H9 (cell line): ENCODE data around the gene COA8. TPM values are rescaled to one million over a fixed set of nuclear protein-coding genes. Genes with fewer than 3 reads are reported as not detected.

ENCODE experiments used
- DNase-seq: peaks from one replicate; pipeline ENCODE4 v3.0.0-alpha.2; 2017
- H2AFZ ChIP-seq: one replicate; pipeline ENCODE4 v1.6.1; 2013; ENCODE audit warnings: mild to moderate bottlenecking, low read length, control low read depth, moderate library complexity
- H2AK5ac ChIP-seq: 2 replicates; pipeline ENCODE4 v1.6.1; 2013; ENCODE audit warnings: low read length, control low read depth, mixed read lengths; ENCODE audit not compliant: insufficient read length
- H2BK120ac ChIP-seq: one replicate; pipeline ENCODE4 v1.6.1; 2013; ENCODE audit warnings: low read depth, mild to moderate bottlenecking, low read length, control low read depth, inconsistent platforms; ENCODE audit not compliant: poor library complexity, severe bottlenecking
- H2BK12ac ChIP-seq: 2 replicates; pipeline ENCODE4 v1.6.1; 2013; ENCODE audit warnings: low read length, control low read depth, mixed read lengths, low read depth; ENCODE audit not compliant: insufficient read length
- H2BK15ac ChIP-seq: 2 replicates; pipeline ENCODE4 v1.6.1; 2013; ENCODE audit warnings: low read depth, low read length, control low read depth
- H2BK20ac ChIP-seq: one replicate; pipeline ENCODE4 v1.6.1; 2013; ENCODE audit warnings: low read depth, mild to moderate bottlenecking, low read length, control low read depth, inconsistent platforms; ENCODE audit not compliant: poor library complexity, severe bottlenecking
- H2BK5ac ChIP-seq: 2 replicates; pipeline ENCODE4 v1.6.1; 2013; ENCODE audit warnings: low read length, control low read depth, mixed read lengths; ENCODE audit not compliant: insufficient read length
- H3K14ac ChIP-seq: 2 replicates; pipeline ENCODE4 v1.6.1; 2013; ENCODE audit warnings: low read length, control low read depth; ENCODE audit not compliant: insufficient read depth
- H3K18ac ChIP-seq: 2 replicates; pipeline ENCODE4 v1.6.1; 2013; ENCODE audit warnings: low read depth, mild to moderate bottlenecking, mixed read lengths, low read length, control low read depth; ENCODE audit not compliant: insufficient read length
- H3K23ac ChIP-seq: 2 replicates; pipeline ENCODE4 v1.6.1; 2013; ENCODE audit warnings: low read length, control low read depth, mixed read lengths, low read depth; ENCODE audit not compliant: insufficient read length
- H3K23me2 ChIP-seq: 2 replicates; pipeline ENCODE4 v1.6.1; 2013; ENCODE audit warnings: low read depth, mild to moderate bottlenecking, mixed read lengths, low read length, control low read depth; ENCODE audit not compliant: insufficient read length, poor library complexity, severe bottlenecking
- H3K27ac ChIP-seq: 2 replicates; pipeline ENCODE4 v1.5.1; 2013; ENCODE audit warnings: low read length, control low read depth, mixed read lengths, low read depth; ENCODE audit not compliant: insufficient read length
- H3K27me3 ChIP-seq: 2 replicates; pipeline ENCODE4 v1.6.1; 2013; ENCODE audit warnings: low read length, control low read depth, inconsistent platforms; ENCODE audit not compliant: insufficient read depth
- H3K4ac ChIP-seq: 2 replicates; pipeline ENCODE4 v1.6.1; 2013; ENCODE audit warnings: low read depth, mild to moderate bottlenecking, control low read depth, inconsistent platforms, low read length, moderate library complexity
- H3K4me1 ChIP-seq: 2 replicates; pipeline ENCODE4 v1.6.1; 2013; ENCODE audit warnings: low read length, control low read depth, inconsistent platforms; ENCODE audit not compliant: insufficient read depth
- H3K4me2 ChIP-seq: 2 replicates; pipeline ENCODE4 v1.6.1; 2013; ENCODE audit warnings: low read length, control low read depth, mixed read lengths; ENCODE audit not compliant: insufficient read length, insufficient read depth
- H3K56ac ChIP-seq: 2 replicates; pipeline ENCODE4 v1.6.1; 2013; ENCODE audit warnings: low read depth, mild to moderate bottlenecking, mixed read lengths, low read length, control low read depth; ENCODE audit not compliant: insufficient read length
- H3K79me1 ChIP-seq: 2 replicates; pipeline ENCODE4 v1.6.1; 2013; ENCODE audit warnings: low read depth, mild to moderate bottlenecking, moderate library complexity, low read length, control low read depth, inconsistent platforms; ENCODE audit not compliant: insufficient read depth, poor library complexity, severe bottlenecking
- H3K79me2 ChIP-seq: 2 replicates; pipeline ENCODE4 v1.6.1; 2013; ENCODE audit warnings: low read length, control low read depth, inconsistent platforms; ENCODE audit not compliant: insufficient read depth
- H3K9ac ChIP-seq: 2 replicates; pipeline ENCODE4 v1.6.1; 2013; ENCODE audit warnings: low read length, control low read depth, mixed read lengths; ENCODE audit not compliant: insufficient read length; ENCODE audit errors: extremely low read depth
- H3K9me3 ChIP-seq: one replicate; pipeline ENCODE4 v1.6.1; 2013; ENCODE audit warnings: low read depth, low read length, inconsistent platforms; ENCODE audit not compliant: control insufficient read depth
- H3T11ph ChIP-seq: one replicate; pipeline ENCODE4 v1.6.1; 2013; ENCODE audit warnings: mild to moderate bottlenecking, low read length, control low read depth, inconsistent platforms
- H4K20me1 ChIP-seq: one replicate; pipeline ENCODE4 v1.6.1; 2013; ENCODE audit not compliant: control insufficient read depth, insufficient read length, insufficient read depth
- H4K5ac ChIP-seq: 2 replicates; pipeline ENCODE4 v1.6.1; 2013; ENCODE audit warnings: low read depth, mild to moderate bottlenecking, mixed read lengths, low read length, control low read depth; ENCODE audit not compliant: insufficient read length
- H4K8ac ChIP-seq: replicated peaks from 2 replicates; pipeline ENCODE4 v1.6.1; 2013; ENCODE audit warnings: low read length, control low read depth, mixed read lengths, low read depth; ENCODE audit not compliant: insufficient read length
- H4K91ac ChIP-seq: 2 replicates; pipeline ENCODE4 v1.6.1; 2013; ENCODE audit warnings: low read depth, mild to moderate bottlenecking, moderate library complexity, mixed read lengths, low read length, control low read depth; ENCODE audit not compliant: insufficient read length
- H3K27ac Mint-ChIP-seq, 3 experiments: 2 replicates in 2 of 3; 3 replicates in 1 of 3; pipeline ENCODE4 v1.8.0; 2020 to 2021; ENCODE audit warnings: mixed read lengths in 3 of 3, mild to moderate bottlenecking in 1 of 3, moderate library complexity in 1 of 3
- H3K27me3 Mint-ChIP-seq: 2 replicates; pipeline ENCODE4 v1.8.0; 2021; ENCODE audit warnings: low read depth, mild to moderate bottlenecking, moderate library complexity, mixed read lengths
- H3K36me3 Mint-ChIP-seq, 3 experiments: 2 replicates in 2 of 3; 3 replicates in 1 of 3; pipeline ENCODE4 v1.8.0; 2020 to 2021; ENCODE audit warnings: low read depth in 3 of 3, mixed read lengths in 3 of 3; ENCODE audit not compliant: insufficient read depth in 1 of 3
- H3K4me1 Mint-ChIP-seq, 2 experiments: 2 replicates each; pipeline ENCODE4 v1.8.0; 2020; ENCODE audit warnings: mixed read lengths in 2 of 2
- H3K4me3 Mint-ChIP-seq, 2 experiments: 2 replicates in 1 of 2; 3 replicates in 1 of 2; pipeline ENCODE4 v1.8.0; 2020 to 2021; ENCODE audit warnings: mild to moderate bottlenecking in 2 of 2, mixed read lengths in 2 of 2, moderate library complexity in 1 of 2
- H3K9me3 Mint-ChIP-seq, 2 experiments: 2 replicates in 1 of 2; 3 replicates in 1 of 2; pipeline ENCODE4 v1.8.0; 2020; ENCODE audit warnings: mild to moderate bottlenecking in 2 of 2, mixed read lengths in 2 of 2, moderate library complexity in 1 of 2
- WGBS: extraction: QIAGEN DNeasy Blood & Tissue Kit; methylation state at CpG from one replicate; pipeline ENCODE4 v1.1.7; 2013; ENCODE audit warnings: missing lambda C conversion rate, low lambda C conversion rate, mixed read lengths; ENCODE audit not compliant: insufficient read length; ENCODE audit errors: extremely low coverage; 5-methylcytosine and 5-hydroxymethylcytosine counted together
- total RNA-seq: library from RNA; stranded (reverse); gene quantifications from 2 replicates; pipeline ENCODE4 v1.2.1, GENCODE V29; 2021
- TF ChIP-seq, protein P1 (sequence below): fragments of 200-600 bp; sonication (generic); conservative IDR thresholded peaks from 3 replicates; pipeline ENCODE4 v1.8.0; 2021; ENCODE audit warnings: antibody characterized with exemption, mild to moderate bottlenecking

The COA8 gene
- total RNA-seq, 1 experiment from 2014 or later: 45.5 TPM

DNA sequence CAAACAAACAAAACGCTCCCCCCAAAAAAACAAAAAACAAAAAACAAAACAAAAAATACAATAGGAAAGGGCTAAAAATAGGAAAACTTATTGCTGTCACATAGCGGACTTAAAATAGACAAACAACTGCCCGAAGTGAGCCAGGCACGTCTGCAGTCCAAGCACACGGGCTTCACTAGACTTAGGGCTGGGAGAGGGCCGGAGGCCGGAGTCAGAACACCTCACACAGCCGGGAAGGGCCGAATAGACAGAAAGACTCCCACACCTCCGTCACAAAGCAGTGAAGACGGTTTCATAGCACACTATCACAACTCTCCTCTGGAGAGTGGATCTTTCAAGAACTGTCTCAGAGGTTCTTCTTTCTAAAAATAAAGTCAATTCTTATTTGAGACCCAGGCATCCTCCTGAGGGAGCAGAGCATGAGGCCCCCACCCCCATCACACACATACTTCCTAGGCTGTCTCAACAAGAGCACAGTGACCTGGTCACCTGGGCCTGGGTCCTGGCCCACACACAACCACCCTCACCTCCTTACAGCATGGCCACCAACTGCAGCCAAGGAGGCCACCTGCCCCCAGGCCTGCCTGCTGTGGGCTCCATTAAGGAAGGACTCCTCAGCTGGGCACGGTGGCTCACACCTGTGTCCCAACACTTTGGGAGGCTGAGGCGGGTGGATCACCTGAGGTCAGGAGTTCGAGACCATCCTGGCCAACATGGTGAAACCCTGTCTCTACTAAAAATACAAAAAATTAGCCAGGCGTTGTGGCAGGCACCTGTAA is 7.0 kb upstream of the COA8 start:
- no peak overlapping the region for H4K91ac ChIP-seq
- H3K14ac ChIP-seq: no peak overlapping the region
- no peak overlapping the region for H3K27ac ChIP-seq
- no peak overlapping the region for H2AFZ ChIP-seq
- Mint-ChIP-seq H3K36me3 (peaks cover 14 to 29% (median 20%) of the 10 kb centered on the region in 3 experiments; a peak in 6 of 7 replicates), H3K4me3 (peak overlapping the region in 1 of 2 experiments; percentile 15; a peak in 1 of 5 replicates), H3K9me3 (no peaks in the 10 kb centered on the region), H3K27ac (peak overlapping the region in 1 of 3 experiments; percentile 66; a peak in 1 of 7 replicates), H3K4me1 (peaks cover 6 to 14% of the 10 kb centered on the region in 2 experiments), H3K27me3 (no peaks in the 10 kb centered on the region)
- no peaks in the 10 kb centered on the region for H3K4me1 ChIP-seq
- H4K5ac ChIP-seq: no peak overlapping the region
- no peak overlapping the region for H2BK12ac ChIP-seq
- TF ChIP-seq, protein P1, sequence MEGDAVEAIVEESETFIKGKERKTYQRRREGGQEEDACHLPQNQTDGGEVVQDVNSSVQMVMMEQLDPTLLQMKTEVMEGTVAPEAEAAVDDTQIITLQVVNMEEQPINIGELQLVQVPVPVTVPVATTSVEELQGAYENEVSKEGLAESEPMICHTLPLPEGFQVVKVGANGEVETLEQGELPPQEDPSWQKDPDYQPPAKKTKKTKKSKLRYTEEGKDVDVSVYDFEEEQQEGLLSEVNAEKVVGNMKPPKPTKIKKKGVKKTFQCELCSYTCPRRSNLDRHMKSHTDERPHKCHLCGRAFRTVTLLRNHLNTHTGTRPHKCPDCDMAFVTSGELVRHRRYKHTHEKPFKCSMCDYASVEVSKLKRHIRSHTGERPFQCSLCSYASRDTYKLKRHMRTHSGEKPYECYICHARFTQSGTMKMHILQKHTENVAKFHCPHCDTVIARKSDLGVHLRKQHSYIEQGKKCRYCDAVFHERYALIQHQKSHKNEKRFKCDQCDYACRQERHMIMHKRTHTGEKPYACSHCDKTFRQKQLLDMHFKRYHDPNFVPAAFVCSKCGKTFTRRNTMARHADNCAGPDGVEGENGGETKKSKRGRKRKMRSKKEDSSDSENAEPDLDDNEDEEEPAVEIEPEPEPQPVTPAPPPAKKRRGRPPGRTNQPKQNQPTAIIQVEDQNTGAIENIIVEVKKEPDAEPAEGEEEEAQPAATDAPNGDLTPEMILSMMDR: no peak
- H3K23ac ChIP-seq: no peak overlapping the region
- no peak overlapping the region for H2BK120ac ChIP-seq
- no peak overlapping the region for H3T11ph ChIP-seq
- no peak overlapping the region for H3K4ac ChIP-seq
- no peak for DNase-seq
- H2BK15ac ChIP-seq: no peak overlapping the region
- no peak overlapping the region for H4K8ac ChIP-seq
- H2AK5ac ChIP-seq: no peak overlapping the region
- H3K9me3 ChIP-seq: no peaks in the 10 kb centered on the region
- H3K79me2 ChIP-seq: peaks cover 7% of the 10 kb centered on the region; the same call in 1 of the 2 replicates
- no peak overlapping the region for H3K18ac ChIP-seq
- no peak overlapping the region for H3K56ac ChIP-seq
- WGBS: no CpG with 5 or more reads among the region's 15 CpGs
- H3K9ac ChIP-seq: no peak overlapping the region
- H4K20me1 ChIP-seq: no peaks in the 10 kb centered on the region
- H2BK20ac ChIP-seq: no peak overlapping the region
- H2BK5ac ChIP-seq: no peak overlapping the region
- H3K79me1 ChIP-seq: peaks cover 10% of the 10 kb centered on the region
- no peaks in the 10 kb centered on the region for H3K27me3 ChIP-seq
- no peak overlapping the region for H3K4me2 ChIP-seq
- no peaks in the 10 kb centered on the region for H3K23me2 ChIP-seq
